Measurements from ENCODE around the gene ANKRD10. TPM values are rescaled to one million over a fixed set of nuclear protein-coding genes. Genes with fewer than 3 reads are reported as not detected.

ANKRD10 gene
- total RNA-seq, 2 donors from 2014 or later = 46.2 to 47.5 TPM

GRCh38 chr13:110893571-110893970, 21.3 kb downstream of the ANKRD10 start:
- Histone ChIP-seq H3K4me1 (peaks cover 0 to 1% of the 10 kb centered on the region in 2 donors), H3K9me3 (no peaks in the 10 kb centered on the region), H3K36me3 (peaks cover 15% of the 10 kb centered on the region), H3K27ac (no peak overlapping the region), H3K4me3 (no peak overlapping the region), H3K27me3 (no peaks in the 10 kb centered on the region)
- DNase-seq (ENCODE audit: low spot score) = no peak
- no peak for TF ChIP-seq CTCF (IDR thresholded peaks at IDR 0.05)

GRCh38 chr13:110890279-110891165, 24.3 kb downstream of the ANKRD10 start:
- no peak for DNase-seq (ENCODE audit: low spot score)
- Histone ChIP-seq H3K36me3 (peaks cover 15% of the 10 kb centered on the region), H3K4me3 (no peak overlapping the region), H3K9me3 (no peaks in the 10 kb centered on the region), H3K4me1 (peaks cover 0 to 11% of the 10 kb centered on the region in 2 donors), H3K27ac (no peak overlapping the region), H3K27me3 (no peaks in the 10 kb centered on the region)
- TF ChIP-seq CTCF (IDR thresholded peaks at IDR 0.05) = no peak

GRCh38 chr13:110888390-110888789, 26.5 kb downstream of the ANKRD10 start:
- Histone ChIP-seq H3K36me3 (peaks cover 9% of the 10 kb centered on the region), H3K27me3 (no peaks in the 10 kb centered on the region), H3K4me1 (peaks cover 0 to 11% of the 10 kb centered on the region in 2 donors), H3K27ac (peak overlapping the region; percentile 36 to 45), H3K4me3 (no peak overlapping the region), H3K9me3 (no peaks in the 10 kb centered on the region)
- TF ChIP-seq CTCF (IDR thresholded peaks at IDR 0.05) = no peak
- DNase-seq (ENCODE audit: low spot score) = no peak

GRCh38 chr13:110887597-110888333, 27.1 kb downstream of the ANKRD10 start:
- H3K4me3 ChIP-seq = no peak overlapping the region
- peaks cover 4% of the 10 kb centered on the region for H3K36me3 ChIP-seq
- no peak for TF ChIP-seq CTCF (IDR thresholded peaks at IDR 0.05)
- no peak for DNase-seq (ENCODE audit: low spot score)
- no peaks in the 10 kb centered on the region for H3K27me3 ChIP-seq
- H3K4me1 ChIP-seq = peaks cover 0 to 11% of the 10 kb centered on the region in 2 donors
- H3K27ac ChIP-seq = peak overlapping the region; percentile 36 to 45
- H3K9me3 ChIP-seq = no peaks in the 10 kb centered on the region

GRCh38 chr13:110886870-110887596, 27.8 kb downstream of the ANKRD10 start:
- Histone ChIP-seq H3K4me1 (peaks cover 0 to 11% of the 10 kb centered on the region in 2 donors), H3K9me3 (no peaks in the 10 kb centered on the region), H3K27ac (no peak overlapping the region), H3K27me3 (no peaks in the 10 kb centered on the region), H3K36me3 (no peaks in the 10 kb centered on the region), H3K4me3 (no peak overlapping the region)
- no peak for DNase-seq (ENCODE audit: low spot score)
- no peak for TF ChIP-seq CTCF (IDR thresholded peaks at IDR 0.05)
